K562 (cell line): ENCODE data around the gene TOMM40L. TPM values are rescaled to one million over a fixed set of nuclear protein-coding genes. Genes with fewer than 3 reads are reported as not detected.

Experiments used
- ATAC-seq: fragments of 200-7000 bp; cut with Tn5 transposase; 3 replicates; pipeline ENCODE4 v1.9.1; 2020; ENCODE audit warnings: moderate library complexity
- BruUV-seq: library from RNA; stranded (reverse); fragments of 400-500 nt; replicated peaks from 2 replicates; lab custom pipeline; 2021; lab: Mats Ljungman, UMichigan
- CTCF ChIA-PET: fragments of 300-600 bp; formaldehyde crosslinking; extraction: SDS; loops from one replicate; lab custom pipeline; 2021; ENCODE audit warnings: low intra/inter-chr PET ratio; lab: Yijun Ruan, JAX
- POLR2A ChIA-PET: fragments of 300-600, 350-650 bp; sonication (Branson Sonifier 250); formaldehyde crosslinking; extraction: SDS; loops from one replicate; lab custom pipeline; 2021; ENCODE audit warnings: antibody characterized with exemption, inconsistent platforms; lab: Yijun Ruan, JAX
- DNase-seq, 4 experiments: peaks; one replicate each; pipeline versions ENCODE4 v3.0.0 to v3.0.0-alpha.2; 2011 to 2018; ENCODE audit warnings: low spot score in 3 of 4, mixed read lengths in 3 of 4; ENCODE audit errors: extremely low read depth in 1 of 4
- FAIRE-seq: peaks from 2 replicates; lab custom pipeline; 2011; peaks lifted over from hg19 to GRCh38; lab: Jason Lieb, UNC
- H2AFZ ChIP-seq: 2 replicates; pipeline ENCODE4 v1.6.0; 2011; ENCODE audit warnings: low read depth, low read length, control low read depth, inconsistent platforms
- H3K27ac ChIP-seq: fragments of 200-600 bp; 3 replicates; pipeline ENCODE4 v1.8.0; 2011; ENCODE audit warnings: low read depth, mild to moderate bottlenecking, control low read depth, inconsistent platforms, low read length, moderate library complexity, mixed read lengths; ENCODE audit errors: extremely low read depth
- H3K27me3 ChIP-seq, 2 experiments: fragments of 300-600 bp in 1 of 2; 2 replicates in 1 of 2; 3 replicates in 1 of 2; pipeline versions ENCODE4 v1.6.0 to v1.8.0; 2011; ENCODE audit warnings: inconsistent platforms in 2 of 2, low read length in 2 of 2, mild to moderate bottlenecking in 1 of 2, mixed read lengths in 1 of 2, moderate library complexity in 1 of 2; ENCODE audit not compliant: control insufficient read depth in 2 of 2, insufficient read depth in 2 of 2
- H3K36me3 ChIP-seq: fragments of 300-600 bp; 3 replicates; pipeline ENCODE4 v1.8.0; 2011; ENCODE audit warnings: mild to moderate bottlenecking, low read length, inconsistent platforms; ENCODE audit not compliant: control insufficient read depth, insufficient read depth
- H3K4me1 ChIP-seq, 2 experiments: fragments of 200-600 bp in 1 of 2; replicated peaks in 1 of 2; 2 replicates in 1 of 2; 3 replicates in 1 of 2; pipeline versions ENCODE4 v1.5.1 to v1.8.0; 2011; ENCODE audit warnings: inconsistent platforms in 2 of 2, low read length in 2 of 2, mild to moderate bottlenecking in 1 of 2, mixed read lengths in 1 of 2, moderate library complexity in 1 of 2; ENCODE audit not compliant: control insufficient read depth in 2 of 2, insufficient read depth in 2 of 2
- H3K4me2 ChIP-seq: 2 replicates; pipeline ENCODE4 v1.6.1; 2011; ENCODE audit warnings: low read length, control low read depth, inconsistent platforms, mixed read lengths; ENCODE audit not compliant: insufficient read depth
- H3K4me3 ChIP-seq: fragments of 200-600 bp; sonication (generic), shearing (Covaris generic); 2 replicates; pipeline ENCODE4 v1.5.1; 2016; ENCODE audit warnings: control low read depth, inconsistent platforms
- H3K79me2 ChIP-seq: fragments of 200-600 bp; 3 replicates; pipeline ENCODE4 v1.8.0; 2011; ENCODE audit warnings: low read length, inconsistent platforms; ENCODE audit not compliant: control insufficient read depth, insufficient read depth
- H3K9ac ChIP-seq, 2 experiments: 2 replicates each; pipeline versions ENCODE4 v1.6.0 to v1.6.1; 2011; ENCODE audit warnings: low read depth in 2 of 2, low read length in 2 of 2, control low read depth in 1 of 2, inconsistent platforms in 1 of 2, mild to moderate bottlenecking in 1 of 2, mixed read lengths in 1 of 2; ENCODE audit not compliant: insufficient read depth in 1 of 2
- H3K9me1 ChIP-seq: one replicate; pipeline ENCODE4 v1.6.0; 2011; ENCODE audit warnings: inconsistent platforms, mild to moderate bottlenecking, low read length, moderate library complexity; ENCODE audit not compliant: control insufficient read depth, insufficient read depth
- H3K9me3 ChIP-seq: replicated peaks from 2 replicates; pipeline ENCODE4 v1.5.1; 2011; ENCODE audit warnings: low read depth, low read length, inconsistent platforms; ENCODE audit not compliant: control insufficient read depth, insufficient read depth
- H4K20me1 ChIP-seq: replicated peaks from 2 replicates; pipeline ENCODE4 v1.6.1; 2011; ENCODE audit warnings: low read length, inconsistent platforms, mixed read lengths; ENCODE audit not compliant: control insufficient read depth, insufficient read depth
- CC2D1A ChIP-seq: fragments of 450-650 bp; IDR thresholded peaks from 2 replicates; pipeline ENCODE4 v1.6.1; 2017; ENCODE audit warnings: mild to moderate bottlenecking
- ESRRB ChIP-seq: fragments of 250-450 bp; sonication (Bioruptor Pico); IDR thresholded peaks from 2 replicates; pipeline ENCODE4 v1.5.0; 2020; ENCODE audit warnings: mild to moderate bottlenecking, moderate library complexity, borderline replicate concordance
- FOXP4 ChIP-seq: sonication (generic); formaldehyde crosslinking; IDR thresholded peaks from 2 replicates; pipeline ENCODE4 v1.8.0; 2022; ENCODE audit warnings: mild to moderate bottlenecking, missing genetic modification reagents, borderline replicate concordance
- KDM5B ChIP-seq: fragments of 200-600 bp; sonication (generic); IDR thresholded peaks from 2 replicates; pipeline ENCODE4 v1.6.1; 2012; ENCODE audit warnings: low read depth, mild to moderate bottlenecking, moderate library complexity, low read length, control low read depth, inconsistent platforms; ENCODE audit not compliant: insufficient replicate concordance
- RCOR1 ChIP-seq, 2 experiments: IDR thresholded peaks; 2 replicates each; pipeline ENCODE4 v1.6.1; 2012; ENCODE audit warnings: low read depth in 2 of 2, low read length in 2 of 2, borderline replicate concordance in 1 of 2, improper control_type of control experiment in 1 of 2
- RREB1 ChIP-seq: fragments of 250-450 bp; sonication (Bioruptor Pico); IDR thresholded peaks from 2 replicates; pipeline ENCODE4 v1.4.0; 2020
- SMAD3 ChIP-seq: fragments of 450-650 bp; formaldehyde crosslinking; conservative IDR thresholded peaks from 2 replicates; pipeline ENCODE4 v1.4.0; 2020; ENCODE audit warnings: mild to moderate bottlenecking
- SMARCB1 ChIP-seq: IDR thresholded peaks from 2 replicates; pipeline ENCODE4 v1.6.1; 2011; ENCODE audit warnings: improper control_type of control experiment, low read depth; ENCODE audit not compliant: insufficient read length
- SRSF1 ChIP-seq: fragments of 200-400 bp; formaldehyde crosslinking; IDR thresholded peaks from 2 replicates; pipeline ENCODE4 v1.6.1; 2017; ENCODE audit warnings: mild to moderate bottlenecking, low read depth, low read length, moderate library complexity
- STAT5A ChIP-seq: IDR thresholded peaks from 2 replicates; pipeline ENCODE4 v1.6.1; 2012; ENCODE audit warnings: low read length, inconsistent platforms, borderline replicate concordance
- TCFL5 ChIP-seq: fragments of 250-450 bp; sonication (Bioruptor Pico); conservative IDR thresholded peaks from 2 replicates; pipeline ENCODE4 v1.6.1; 2021; ENCODE audit warnings: mild to moderate bottlenecking, moderate library complexity, matching md5 sums
- ZNF740 ChIP-seq, 3 experiments: fragments of 200-800 bp in 1 of 3; sonication (Bioruptor generic) in 1 of 3; sonication (generic) in 1 of 3; formaldehyde crosslinking in 1 of 3; IDR thresholded peaks; 2 replicates each; pipeline versions ENCODE4 v1.6.1 to v1.8.0; 2016 to 2022; ENCODE audit warnings: mild to moderate bottlenecking in 2 of 3, missing compliant biosample characterization in 2 of 3, missing genetic modification characterization in 2 of 3, missing genetic modification reagents in 1 of 3
- ZNF75A ChIP-seq: fragments of 450-650 bp; formaldehyde crosslinking; IDR thresholded peaks from 2 replicates; pipeline ENCODE4 v1.4.0; 2020; ENCODE audit warnings: mild to moderate bottlenecking
- WGBS: fragments of 100-300 bp; shearing (Covaris generic); methylation state at CpG from one replicate; pipeline ENCODE4 v1.1.6; 2016; ENCODE audit warnings: low coverage, mixed read lengths; ENCODE audit not compliant: insufficient coverage; ENCODE audit errors: missing lambda C conversion rate; 5-methylcytosine and 5-hydroxymethylcytosine counted together
- in situ Hi-C: fragments of 300-500 bp; cut with MboI; formaldehyde crosslinking; loops from 4 replicates; pipeline ENCODE4 v1.15.0; 2018; ENCODE audit warnings: inconsistent platforms, mixed read lengths
- intact Hi-C: fragments of 100-400 bp; cut with micrococcal nuclease; formaldehyde crosslinking; loops from 2 replicates; pipeline ENCODE4 v1.14.2; 2022
- polyA plus RNA-seq, 8 experiments: library from polyadenylated mRNA; depleted of rRNA in 4 of 8; stranded (reverse) in 5 of 8; unstranded in 3 of 8; fragments of >200 nt; fragmentation: Nextera tagmentation in 2 of 8; fragmentation: Illumina TruSeq in 1 of 8; extraction: Ambion mirVana in 2 of 8; extraction: Trizol in 1 of 8; gene quantifications; 2 replicates each; pipeline versions ENCODE4 v1.2.1 to v1.2.3, GENCODE V29; 2011 to 2014; ENCODE audit warnings: inconsistent platforms in 1 of 8, missing spikeins in 1 of 8
- total RNA-seq, 7 experiments: library from RNA; depleted of rRNA in 6 of 7; stranded (reverse); fragments of >200 nt in 6 of 7; fragmentation: Illumina TruSeq in 2 of 7; extraction: Trizol in 2 of 7; gene quantifications; 2 replicates each; pipeline versions ENCODE4 v1.2.1 to v1.2.3, GENCODE V29; 2011 to 2021; ENCODE audit warnings: low replicate concordance in 1 of 7

Gene TOMM40L
- total and polyA plus RNA-seq, 9 of the 15 experiments (the other 6 are each of a cell fraction or from before 2014, with no cell fraction given) = 9.6 to 33.6 (median 25.2) TPM

- Histone ChIP-seq H3K9ac (no peak overlapping the region), H3K9me3 (no peaks in the 10 kb centered on the region), H3K27me3 (no peaks in the 10 kb centered on the region), H3K4me1 (peaks cover 52 to 59% of the 10 kb centered on the region in 2 experiments), H3K4me3 (no peak overlapping the region), H3K9me1 (no peaks in the 10 kb centered on the region), H2AFZ (no peak overlapping the region), H3K4me2 (no peak overlapping the region), H4K20me1 (no peaks in the 10 kb centered on the region), H3K79me2 (no peaks in the 10 kb centered on the region), H3K36me3 (no peaks in the 10 kb centered on the region), H3K27ac (no peak overlapping the region)
- intact Hi-C loops = no loop called here
- 96% methylated on average over 7 of the region's 7 CpGs for WGBS
- FAIRE-seq = no peak
- POLR2A ChIA-PET = no interaction called here
- in situ Hi-C loops = no loop called here
- CTCF ChIA-PET = interaction anchor here (0.5 kb wide), 1 partner anchor 177 kb away, joined by 3 read pairs; no protein-coding TSS in a partner anchor
- DNase-seq = no peak
- BruUV-seq = no TSS peak
- ATAC-seq = no peak
- TF ChIP-seq RCOR1 (IDR thresholded peaks at IDR 0.05; ENCODE audit: borderline replicate concordance in 1 of 2, low read depth in 2 of 2, low read length in 2 of 2) (no peak), SMARCB1 (no peak), ZNF740 (CRISPR knock-in tag; IDR thresholded peaks at IDR 0.05) (no peak), ZNF740 (tag; IDR thresholded peaks at IDR 0.05) (no peak), TCFL5 (no peak), CC2D1A (no peak), ESRRB (CRISPR knock-in tag) (no peak), KDM5B (no peak), SRSF1 (no peak), STAT5A (no peak), FOXP4 (CRISPR knock-in tag) (no peak), RREB1 (no peak), SMAD3 (CRISPR knock-in tag) (no peak), ZNF75A (CRISPR knock-in tag) (no peak)
Observed at GRCh38 chr1:161196111-161196510, 29.7 kb upstream of the TOMM40L start.
